Tongue (tissue), 2 donors: ENCODE data around the gene CD48. TPM values are rescaled to one million over a fixed set of nuclear protein-coding genes. Genes with fewer than 3 reads are reported as not detected.
A peak's percentile ranks its signal among the peaks of the same experiment; 100 is the strongest.
"Not testable (repeated sequence)": the region's sequence is repeated elsewhere in the genome, so short reads cannot be mapped to it uniquely, and the experiment has no call there.

Source experiments
- DNase-seq: peaks from one replicate; pipeline ENCODE4 v3.0.0-alpha.2; 2015
- total RNA-seq: library from RNA; depleted of rRNA; stranded (reverse); fragments of >200 nt; gene quantifications from one replicate; pipeline ENCODE4 v1.2.3, GENCODE V29; 2014

Gene CD48
- total RNA-seq, 1 donor from 2014 or later: 3.3 TPM

DNA sequence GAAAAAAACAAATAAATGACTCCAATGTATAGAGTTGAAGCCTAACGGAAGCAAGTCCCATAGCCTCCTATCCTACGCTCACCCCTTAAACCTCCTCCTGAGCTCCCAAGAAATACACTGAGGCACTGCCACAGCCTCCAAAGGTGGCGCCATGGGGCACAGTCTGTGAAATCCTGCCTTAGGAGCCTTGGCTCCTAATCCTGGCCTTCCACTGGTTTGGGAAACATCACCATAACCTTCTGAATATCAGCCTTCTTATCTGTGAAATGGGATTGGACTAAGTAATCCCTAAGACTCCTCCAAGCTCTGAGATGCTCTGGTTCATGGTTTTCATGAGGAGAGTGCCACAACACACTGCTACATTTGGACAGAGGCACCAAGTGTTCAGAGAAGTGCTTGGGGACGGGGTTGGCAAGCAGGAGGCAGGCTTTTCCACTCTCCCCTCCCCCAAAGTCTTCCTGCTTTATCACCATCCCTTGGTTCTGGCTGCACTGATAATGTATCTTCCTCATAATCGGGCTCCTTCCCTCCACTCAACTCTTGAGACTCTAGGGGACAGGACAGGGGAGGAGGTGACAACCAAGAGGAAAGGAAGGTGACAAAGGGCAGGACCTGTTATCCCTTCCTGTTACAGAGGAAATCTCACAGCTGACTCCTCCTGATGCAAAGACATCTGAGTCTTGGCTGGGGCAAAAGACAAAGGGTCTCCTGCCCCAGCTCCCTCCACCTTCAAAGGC is 30.2 kb upstream of the CD48 start:
- no peak for DNase-seq

GRCh38 chr1:160741092-160741501 is 29.5 kb upstream of the CD48 start:
- DNase-seq: no peak

- no peak for DNase-seq
These were observed 28.6 kb upstream of the CD48 start for GRCh38 chr1:160740133-160740688.

DNA sequence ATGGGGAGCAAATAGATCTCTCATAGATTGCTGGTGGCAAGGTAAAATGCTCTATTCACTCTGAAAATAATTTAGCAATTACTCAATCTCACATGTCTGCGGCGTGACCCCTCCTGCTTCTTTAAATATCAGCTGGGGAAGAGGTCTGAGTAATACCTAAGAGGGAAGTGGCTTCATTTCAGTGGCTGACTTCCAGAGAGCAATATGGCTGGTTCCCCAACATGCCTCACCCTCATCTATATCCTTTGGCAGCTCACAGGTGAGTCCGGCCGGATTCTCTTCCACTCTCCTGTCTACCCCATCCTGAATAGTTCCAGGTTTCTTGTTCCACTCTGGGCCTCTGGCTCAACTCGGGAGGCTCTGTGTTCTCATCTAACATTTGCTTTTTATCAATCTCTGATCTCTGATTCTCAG is 27.5 kb upstream of the CD48 start, which contains the start of gene SLAMF7:
Gene SLAMF7, plus strand, starts transcription at position 150 of the 414 bp plus-strand sequence. Its CDS starts 55 bp downstream, at position 205.
- no peak for DNase-seq

DNA sequence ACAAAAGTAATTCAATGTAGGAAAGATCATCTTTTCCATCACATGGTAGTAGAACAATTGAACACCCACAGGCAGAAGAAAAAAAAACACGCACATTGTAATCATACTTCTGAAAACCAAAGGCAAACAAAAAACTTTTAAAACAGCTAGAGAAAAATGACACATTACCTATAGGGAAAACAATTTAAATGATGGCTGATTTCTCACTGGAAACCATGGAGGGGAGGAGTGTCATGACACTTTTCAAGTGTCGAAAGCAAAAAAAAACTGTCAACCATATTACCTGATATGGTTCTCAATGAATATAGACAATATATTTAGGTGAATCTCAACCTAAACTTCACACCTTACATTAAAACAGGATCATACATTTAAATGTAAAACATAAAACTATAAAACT is 26.6 kb upstream of the CD48 start:
- DNase-seq: no peak

GRCh38 chr1:160734301-160734700 is 22.7 kb upstream of the CD48 start:
- no peak for DNase-seq

GRCh38 chr1:160733898-160734297 is 22.3 kb upstream of the CD48 start:
- no peak for DNase-seq

DNA sequence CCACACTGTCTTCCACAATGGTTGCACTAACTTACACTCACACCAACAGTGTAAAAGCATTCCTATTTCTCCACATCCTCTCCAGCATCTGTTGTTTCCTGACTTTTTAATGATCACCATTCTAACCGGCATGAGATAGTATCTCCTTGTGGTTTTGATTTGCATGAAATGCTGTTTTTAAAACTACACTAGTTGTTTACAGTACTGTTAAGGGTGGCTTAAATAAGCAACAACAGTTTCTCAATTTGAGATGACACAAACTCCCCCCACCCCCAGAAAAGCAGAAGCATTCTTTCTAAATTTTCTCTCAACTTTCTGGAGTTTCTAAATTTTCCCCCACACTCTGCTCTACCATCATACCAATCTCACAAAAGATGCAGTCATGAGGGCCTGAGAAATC is 20.4 kb upstream of the CD48 start:
- DNase-seq: no peak

GRCh38 chr1:160731564-160731963 is 19.9 kb upstream of the CD48 start:
- not testable (repeated sequence) for DNase-seq

- DNase-seq: no peak
These were observed 15.7 kb upstream of the CD48 start for GRCh38 chr1:160727316-160727640.

DNA sequence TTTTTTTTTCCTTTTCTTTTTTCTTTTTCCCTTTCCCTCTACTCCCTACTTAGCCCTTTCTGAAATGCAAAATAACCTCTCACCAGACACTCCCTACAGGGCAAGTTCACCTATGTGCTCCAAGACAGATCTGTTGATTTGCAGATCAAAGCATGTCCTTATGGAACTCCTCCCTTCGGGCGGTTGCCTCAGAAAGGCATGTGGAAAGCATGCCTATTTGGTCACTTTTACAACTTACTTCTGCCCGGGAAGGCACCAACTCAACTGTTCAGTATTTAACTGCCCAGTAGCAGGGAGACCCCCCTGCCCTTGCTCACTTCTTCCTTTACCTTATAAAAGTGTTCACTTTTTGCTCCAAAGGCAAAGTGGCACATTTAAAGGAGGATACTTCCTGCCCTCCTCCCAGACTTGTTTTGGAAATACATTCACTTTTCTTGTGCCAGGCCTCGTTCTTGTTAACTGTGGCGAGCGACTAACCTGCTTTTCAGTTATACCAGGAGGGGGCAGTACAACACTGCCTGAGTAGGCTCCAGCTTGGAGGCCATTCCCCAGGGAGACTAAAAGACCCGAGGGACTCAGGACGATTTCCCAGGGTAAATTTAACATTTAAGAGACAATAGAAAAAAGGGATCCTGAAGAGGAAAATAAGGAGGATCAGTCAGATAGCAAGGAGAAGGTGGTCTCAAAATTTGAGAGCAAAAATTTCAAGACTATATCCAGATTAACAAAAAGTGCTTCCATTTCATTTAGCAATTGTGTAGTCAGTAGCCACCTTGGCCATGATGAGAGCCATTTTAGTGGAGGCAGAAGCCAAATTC is 15.1 kb upstream of the CD48 start:
- peak; percentile 67 for DNase-seq

GRCh38 chr1:160726114-160726497 is 14.5 kb upstream of the CD48 start:
- DNase-seq: no peak

DNA sequence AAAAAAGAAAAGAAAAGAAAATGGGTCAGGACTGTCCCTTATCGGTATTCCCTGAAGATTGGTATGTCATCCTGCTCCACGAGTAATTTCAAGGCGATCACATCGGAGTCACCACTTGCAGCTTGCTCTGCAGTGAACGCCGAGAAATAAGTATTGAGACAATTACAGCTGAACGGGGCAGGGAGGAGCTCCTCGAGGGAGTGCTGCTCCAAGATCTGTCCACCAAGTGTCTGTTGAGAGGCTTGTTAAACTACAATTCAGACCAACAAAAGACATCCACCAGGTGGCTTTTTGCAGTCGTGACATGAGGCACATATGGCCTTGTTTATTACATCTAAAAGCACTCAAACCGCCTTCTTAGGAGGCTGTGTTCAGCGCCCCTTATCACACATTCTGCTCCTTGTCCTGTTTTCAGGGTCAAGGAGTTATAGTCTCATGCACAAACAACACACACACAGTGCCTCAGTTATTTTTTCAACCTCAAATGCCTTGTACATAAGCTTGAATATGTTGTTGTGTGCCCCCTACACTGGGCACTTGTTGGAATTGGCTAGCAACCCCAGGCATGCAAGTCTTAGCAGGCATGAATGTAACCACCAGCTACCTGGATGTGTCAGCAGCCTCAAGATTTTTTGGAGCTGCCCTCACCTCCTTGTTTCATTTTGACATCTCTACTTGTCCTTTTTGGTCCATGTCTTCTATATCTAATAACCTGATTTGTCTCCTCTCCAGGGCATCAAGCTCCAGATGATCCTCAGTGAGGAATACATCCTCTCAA is 13.0 kb upstream of the CD48 start:
- DNase-seq: no peak

GRCh38 chr1:160723332-160723731 is 11.7 kb upstream of the CD48 start:
- DNase-seq: no peak

DNA sequence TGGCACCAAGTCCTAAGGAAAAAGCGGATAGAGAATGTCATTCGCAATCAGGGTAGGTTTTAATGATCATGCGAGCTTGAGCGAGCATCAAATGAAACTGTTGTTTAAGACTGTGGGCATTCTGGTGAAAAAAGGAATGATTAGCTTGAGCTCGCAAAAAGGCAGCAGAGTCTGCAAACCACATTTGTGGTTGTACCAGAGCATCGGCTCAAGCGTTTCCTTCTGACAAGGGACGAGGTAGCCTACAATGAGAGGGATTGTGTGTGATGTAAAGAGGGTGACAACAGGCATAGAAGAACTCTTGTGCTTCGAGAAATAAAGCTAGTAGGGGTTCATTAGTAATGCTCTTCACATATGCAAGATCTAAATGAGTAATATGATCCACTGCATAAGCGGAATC is 11.1 kb upstream of the CD48 start:
- no peak for DNase-seq

GRCh38 chr1:160721473-160721872 is 9.9 kb upstream of the CD48 start:
- DNase-seq: no peak

GRCh38 chr1:160720356-160721085 is 8.9 kb upstream of the CD48 start:
- no peak for DNase-seq

DNA sequence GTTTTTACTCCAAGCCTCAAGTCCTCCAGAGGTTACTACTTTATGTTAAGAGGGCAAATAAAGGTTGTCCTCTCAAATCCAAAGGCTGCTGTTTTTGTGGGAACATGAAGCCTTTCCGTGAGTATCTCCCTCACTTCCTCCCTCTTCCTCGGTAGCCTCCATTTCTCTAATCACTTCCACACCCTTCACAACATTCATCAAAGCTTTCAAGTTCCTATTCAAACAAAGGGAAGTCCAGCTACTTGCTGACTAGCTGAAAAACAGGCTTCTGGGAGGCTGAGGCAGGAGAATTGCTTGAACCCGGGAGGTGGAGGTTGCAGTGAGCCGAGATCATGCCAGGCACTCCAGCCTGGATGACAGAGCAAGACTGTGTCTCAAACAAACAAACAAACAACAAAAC is 6.6 kb upstream of the CD48 start:
- DNase-seq: no peak

- DNase-seq: no peak
These were observed 5.7 kb upstream of the CD48 start for GRCh38 chr1:160717306-160717705.

DNA sequence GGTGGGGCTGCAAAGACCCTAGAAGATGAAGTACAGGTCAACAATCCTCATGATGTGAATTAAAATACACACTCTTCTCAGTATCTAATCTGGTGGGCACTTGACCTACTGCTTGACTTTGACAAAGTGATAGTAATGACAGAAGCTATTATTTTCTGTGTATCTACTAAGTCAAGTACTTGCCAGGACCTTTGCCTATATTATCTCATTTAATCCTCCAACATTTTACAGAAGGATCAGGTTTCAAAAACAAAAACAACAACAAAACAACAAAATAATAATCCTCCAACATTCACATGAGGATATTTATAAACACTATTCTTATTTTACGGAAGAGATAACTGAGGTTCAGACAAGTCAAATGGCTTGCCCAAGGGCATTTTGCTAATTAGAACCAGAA is 4.4 kb upstream of the CD48 start:
- DNase-seq: no peak

DNA sequence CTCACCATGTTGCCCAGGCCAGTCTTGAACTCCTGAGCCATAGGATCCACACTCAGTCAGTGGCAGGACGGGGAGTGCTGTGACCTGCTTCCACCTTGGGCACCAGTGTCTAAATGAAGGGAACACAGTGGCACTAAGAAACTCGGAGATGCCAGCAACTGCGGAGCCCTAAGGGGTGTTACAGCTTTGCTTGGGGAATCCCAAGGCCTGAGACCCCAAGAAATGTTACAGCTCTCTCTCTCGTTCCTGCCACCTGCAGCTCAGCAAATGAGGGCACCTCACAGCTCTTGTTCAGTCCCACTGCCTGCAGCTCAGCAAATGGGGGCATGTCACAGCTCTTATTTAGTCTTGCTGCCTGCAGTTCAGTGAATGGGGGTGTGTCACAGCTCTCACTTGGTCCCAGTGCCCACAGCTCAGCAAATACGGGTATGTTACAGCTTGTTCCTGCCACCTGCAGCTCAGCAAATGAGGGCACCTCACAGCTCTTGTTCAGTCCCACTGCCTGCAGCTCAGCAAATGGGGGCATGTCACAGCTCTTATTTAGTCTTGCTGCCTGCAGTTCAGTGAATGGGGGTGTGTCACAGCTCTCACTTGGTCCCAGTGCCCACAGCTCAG is 2.5 kb upstream of the CD48 start:
- DNase-seq: not testable (repeated sequence)

DNA sequence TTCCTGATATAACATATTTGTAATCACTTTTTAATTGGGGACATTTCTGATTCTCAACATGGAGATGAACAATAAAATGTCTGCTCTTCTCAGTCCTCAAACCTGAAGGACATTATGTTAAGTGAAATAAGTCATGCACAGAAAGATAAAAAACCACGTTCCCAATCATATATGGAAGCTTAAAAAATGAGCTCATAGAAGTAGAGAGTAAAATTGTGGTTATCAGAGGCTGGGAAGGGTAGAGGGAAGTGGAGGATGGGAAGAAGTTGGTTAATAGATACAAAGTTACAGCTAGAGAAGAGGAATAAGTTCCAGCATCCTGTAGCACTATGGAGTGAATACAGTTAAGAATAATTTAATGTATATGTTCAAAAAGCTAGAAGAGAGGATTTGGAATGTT is 1.5 kb upstream of the CD48 start:
- DNase-seq: no peak
